NCI-H2107 treated with DMSO at 0.1 percent for 48 hours (cell line): Measurements from ENCODE around the gene ARFRP1.
"Not testable (repeated sequence)": the region's sequence is repeated elsewhere in the genome, so short reads cannot be mapped to it uniquely, and the experiment has no call there.

Experiments used
- DNase-seq: peaks from one replicate; lab custom pipeline; 2025; ENCODE audit not compliant: unreplicated experiment; lab: John Stamatoyannopoulos, UW

The ARFRP1 gene

GRCh38 chr20:63657937-63658748 is 49.6 kb downstream of the ARFRP1 start, which contains the start of gene RTEL1:
Gene RTEL1, plus strand, starts transcription at chr20:63658312. Its CDS starts 1,091 bp downstream, at chr20:63659403.
- peak; percentile 92 for DNase-seq

GRCh38 chr20:63657260-63657936 is 50.4 kb downstream of the ARFRP1 start:
- DNase-seq: no peak

GRCh38 chr20:63656451-63656850 is 51.3 kb downstream of the ARFRP1 start:
- DNase-seq: no peak

DNA sequence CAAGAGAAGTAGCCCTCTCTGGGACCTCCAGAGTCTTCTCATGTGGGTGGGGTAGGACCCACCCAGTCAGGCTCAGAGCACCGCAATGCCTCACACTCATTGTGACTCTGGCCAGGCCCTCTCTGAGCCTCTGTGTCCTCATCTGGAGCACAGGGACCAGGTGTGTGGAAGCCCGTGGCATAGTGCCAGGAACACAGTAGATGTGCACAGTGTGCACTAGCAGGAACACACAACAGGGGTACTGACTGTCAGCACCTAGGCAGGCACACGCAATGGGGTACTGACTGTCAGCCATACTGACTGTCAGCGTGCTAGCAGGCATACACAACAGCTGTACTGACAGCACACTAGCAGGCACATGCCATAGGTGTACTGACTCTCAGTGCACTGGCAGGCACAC is 52.5 kb downstream of the ARFRP1 start:
- no peak for DNase-seq

DNA sequence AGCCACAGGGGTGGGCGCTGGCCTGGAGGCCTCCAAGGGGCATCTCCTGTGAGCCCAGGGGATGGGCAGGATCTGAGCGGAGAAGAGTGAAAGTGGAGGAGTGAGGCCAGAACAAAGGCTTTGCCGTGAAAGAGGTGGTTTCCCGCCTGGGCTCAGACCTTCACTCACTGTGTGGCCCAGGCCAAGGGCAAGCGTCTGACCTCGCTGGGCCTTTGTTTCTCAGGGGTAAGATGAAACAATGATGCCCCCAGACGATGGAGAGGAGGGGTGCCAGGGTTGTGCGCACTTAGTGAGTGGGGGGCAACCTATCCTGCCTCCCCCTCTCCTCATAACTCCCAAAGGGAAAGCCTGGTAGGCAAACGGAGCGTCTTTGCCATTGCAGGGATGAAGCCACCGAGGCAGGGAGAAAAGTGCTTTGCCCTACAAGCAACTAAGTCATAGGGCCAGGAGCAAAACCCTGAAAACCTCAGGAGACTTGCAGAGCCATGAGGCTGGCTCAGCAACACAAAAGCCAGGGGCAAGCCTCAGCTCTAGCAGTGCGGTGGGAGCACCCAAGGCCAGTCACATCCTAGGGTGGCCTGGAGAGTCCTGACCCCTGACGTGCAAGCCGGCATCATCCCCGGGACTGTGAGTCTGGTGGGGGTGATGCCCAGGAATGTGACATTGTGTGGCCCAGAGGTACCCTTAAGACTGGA is 53.7 kb downstream of the ARFRP1 start:
- DNase-seq: no peak

DNA sequence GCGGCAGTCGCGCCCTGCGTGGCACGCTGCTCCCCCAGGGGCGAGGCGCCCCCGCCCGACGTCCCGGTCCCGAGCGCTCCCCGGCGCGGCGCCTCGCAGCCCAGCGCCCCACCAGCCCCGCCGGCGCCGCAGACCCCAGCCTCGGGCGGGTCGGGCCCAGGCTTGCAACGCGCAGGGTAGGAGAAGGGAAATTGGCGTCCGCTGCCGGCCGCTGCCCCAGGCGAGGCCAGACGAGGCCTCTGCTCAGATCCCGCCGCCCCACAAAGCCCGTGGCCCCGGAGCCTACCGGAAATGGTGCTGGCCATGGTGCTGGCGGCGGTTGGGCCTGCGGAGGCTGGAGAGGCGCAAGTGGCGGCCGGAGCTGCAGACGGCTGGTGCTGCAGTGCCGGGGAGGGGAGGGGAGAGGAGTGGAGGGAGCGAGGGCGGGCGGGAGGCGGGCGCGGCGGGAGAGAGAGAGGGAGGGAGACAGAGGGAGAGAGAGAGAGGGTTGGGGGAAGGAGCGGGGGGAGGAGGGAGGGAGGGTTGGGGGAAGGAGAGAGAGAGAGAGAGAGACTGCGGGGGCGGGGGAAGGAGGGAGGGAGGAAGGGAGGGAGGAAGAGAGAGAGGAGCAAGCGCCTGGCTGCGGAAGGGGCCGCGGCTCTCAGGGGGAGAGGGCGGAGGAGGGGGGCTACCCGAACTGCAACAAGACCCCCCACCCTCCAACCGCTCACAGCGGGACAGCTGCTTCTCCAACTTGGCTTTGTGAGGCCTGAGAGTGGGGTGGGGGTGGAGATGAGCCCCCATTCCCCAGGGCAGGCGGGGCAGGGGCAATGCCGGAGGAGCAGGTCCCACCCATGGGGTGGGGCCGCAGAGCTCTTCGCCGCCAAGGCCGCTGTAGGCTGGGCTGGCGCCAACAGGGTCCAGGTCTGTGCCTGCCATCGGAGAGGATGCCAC is 54.5 kb downstream of the ARFRP1 start, which contains the start of gene STMN3:
Gene STMN3 (minus strand): TSS at position 384 of the 933 bp plus-strand sequence. CDS start 79 bp downstream, at position 305.
- DNase-seq: peak; percentile 77

DNA sequence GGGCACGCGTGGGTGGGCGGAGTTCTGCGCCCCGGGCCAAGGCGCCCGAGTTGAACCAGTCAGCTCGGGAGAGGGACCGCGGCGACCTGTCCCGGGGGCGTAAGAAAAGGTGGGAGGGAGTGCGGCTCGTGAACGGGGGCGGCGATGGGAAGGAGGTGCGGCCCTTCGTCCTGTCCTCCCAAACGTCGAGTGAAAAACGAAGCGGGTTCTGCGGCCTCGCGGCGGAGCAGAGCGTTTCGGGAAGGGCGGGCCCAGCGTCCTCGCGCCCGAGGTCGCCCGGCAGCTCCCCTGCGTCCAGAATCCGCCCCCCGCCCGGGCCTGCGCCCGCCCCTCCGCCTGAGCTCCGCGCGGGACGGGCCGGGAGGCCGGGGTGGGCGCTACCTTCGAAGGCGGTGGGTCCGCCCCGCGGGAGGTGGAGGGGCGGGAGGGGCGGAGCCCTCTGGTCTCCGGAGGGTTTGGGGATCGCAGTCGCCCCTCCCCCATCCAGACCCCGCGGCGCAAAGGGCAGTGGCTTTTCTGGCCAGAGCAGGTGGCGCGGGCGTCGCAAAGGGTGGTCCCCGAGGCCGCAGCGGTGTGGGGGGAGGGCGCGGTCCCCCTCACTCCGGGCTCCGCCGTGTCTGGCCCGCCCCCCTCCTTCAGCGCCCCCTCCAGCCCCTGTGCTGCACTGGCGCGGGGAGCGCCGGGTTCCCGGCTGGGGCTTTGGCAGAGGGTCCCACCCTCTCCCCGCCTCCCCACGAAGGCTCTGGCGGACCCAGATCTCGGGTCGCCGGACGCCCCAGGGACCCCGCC is 55.4 kb downstream of the ARFRP1 start:
- DNase-seq: no peak

DNA sequence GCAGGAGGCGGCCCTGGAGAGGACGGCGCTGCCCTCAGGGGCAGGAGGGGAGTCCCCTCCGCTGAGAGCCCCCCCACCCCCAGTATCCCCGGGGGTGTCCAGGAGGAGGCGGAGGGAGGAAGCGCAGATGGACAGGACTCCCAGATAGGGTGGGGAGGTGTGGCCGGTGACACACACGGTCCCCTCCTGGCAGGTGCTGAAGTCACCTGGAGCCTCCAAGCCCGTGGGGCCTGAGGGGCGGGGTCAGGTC is 55.9 kb downstream of the ARFRP1 start:
- no peak for DNase-seq

- DNase-seq: not testable (repeated sequence)
Measured at GRCh38 chr20:63650486-63650885, 57.3 kb downstream of the ARFRP1 start.

DNA sequence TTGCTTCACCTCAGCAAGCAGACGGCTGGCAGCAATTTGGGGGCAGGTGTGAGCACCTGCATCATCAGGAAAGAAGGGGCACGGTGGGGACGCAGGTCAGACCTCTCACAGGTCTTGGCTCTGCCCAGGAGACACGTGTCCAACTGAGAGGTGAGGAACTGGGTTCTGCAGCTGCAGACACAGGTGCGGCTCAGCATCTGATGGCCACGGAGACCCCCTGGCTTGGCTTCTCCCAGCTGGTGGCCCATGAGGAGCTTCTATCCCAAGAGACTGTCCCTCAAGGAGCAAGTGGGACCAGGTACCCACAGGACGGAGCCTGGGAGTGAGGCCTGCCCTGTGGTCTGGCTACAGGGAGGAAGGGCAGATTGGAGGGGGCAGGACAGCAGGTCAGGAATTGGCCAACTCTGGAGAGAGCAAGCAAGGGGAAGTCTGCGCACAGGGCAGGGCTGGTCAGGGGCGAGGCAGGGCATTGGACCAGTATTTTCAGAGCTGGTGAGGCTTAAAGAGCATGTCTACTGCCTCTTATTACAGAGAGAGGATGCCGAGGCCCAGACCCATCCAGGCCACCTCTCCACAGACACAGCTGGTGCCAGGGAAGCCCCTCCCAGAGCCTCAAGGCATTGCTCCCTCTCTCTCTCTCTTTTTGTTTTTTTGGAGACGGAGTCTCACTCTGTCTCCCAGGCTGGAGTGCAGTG is 58.7 kb downstream of the ARFRP1 start:
- no peak for DNase-seq
